ENCODE results near the gene C3orf80. TPM values are rescaled to one million over a fixed set of nuclear protein-coding genes. Genes with fewer than 3 reads are reported as not detected.

Gene C3orf80
- total RNA-seq, 1 experiment from 2014 or later = 0.33 TPM

DNA sequence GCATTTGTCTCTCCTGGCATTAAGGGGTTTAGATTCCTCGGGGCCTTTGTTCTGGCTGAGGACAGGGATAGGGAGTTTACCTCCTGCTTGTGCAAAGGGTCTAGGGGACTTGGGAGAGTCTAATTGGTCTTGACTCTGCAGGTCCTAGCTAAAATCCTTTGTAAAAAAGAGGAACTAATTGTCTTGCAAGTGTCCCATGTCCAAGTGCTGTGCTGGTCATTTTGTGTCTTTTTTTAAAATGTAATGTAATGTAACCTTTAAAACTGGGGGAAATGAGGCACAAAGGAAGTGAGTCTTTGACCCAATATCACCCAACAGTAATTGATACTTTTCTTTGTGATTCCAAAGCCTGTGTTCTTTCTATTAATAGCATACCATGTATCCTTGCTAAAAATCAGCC, 14.9 kb upstream of the C3orf80 start:
- Histone ChIP-seq H3K4me2 (ENCODE audit: low read length) (no peak overlapping the region), H2AFZ (ENCODE audit: low read length) (no peak overlapping the region), H3K9me3 (ENCODE audit: low read length) (no peaks in the 10 kb centered on the region), H3K79me2 (ENCODE audit: low read length) (no peaks in the 10 kb centered on the region), H3K9ac (ENCODE audit: low read length) (no peak overlapping the region), H3K36me3 (ENCODE audit: low read depth, low read length) (no peaks in the 10 kb centered on the region), H3K27me3 (ENCODE audit: low read length) (peaks cover 15% of the 10 kb centered on the region; the same call in 1 of the 2 replicates), H3K4me3 (ENCODE audit: low read length) (no peak overlapping the region), H3K4me1 (ENCODE audit: insufficient read depth, low read length) (no peaks in the 10 kb centered on the region), H3K9me2 (replicated peaks; ENCODE audit: low read length) (no peaks in the 10 kb centered on the region), H3F3A (ENCODE audit: low read length, unreplicated experiment) (no peaks in the 10 kb centered on the region), H3K27ac (ENCODE audit: low read length) (no peak overlapping the region), H4K20me1 (ENCODE audit: low read length) (no peaks in the 10 kb centered on the region)
- ChIA-PET CTCF (interaction anchor here (0.6 to 0.7 kb wide), 2 partner anchors 47 to 546 kb away, joined by 4 to 6 read pairs; no protein-coding TSS in a partner anchor), POLR2A (ENCODE audit: unreplicated experiment) (no interaction called here)
- intact Hi-C loops (cut with micrococcal nuclease) = no loop called here
- ATAC-seq (no peak), DNase-seq (no peak)
- TF ChIP-seq EZH2 (IDR thresholded peaks at IDR 0.05; ENCODE audit: low read length, unreplicated experiment) = no peak
- no peak for TF ChIP-seq EZH2phosphoT487 (IDR thresholded peaks at IDR 0.05; ENCODE audit: borderline replicate concordance, low read length)
- TF ChIP-seq, protein P1, sequence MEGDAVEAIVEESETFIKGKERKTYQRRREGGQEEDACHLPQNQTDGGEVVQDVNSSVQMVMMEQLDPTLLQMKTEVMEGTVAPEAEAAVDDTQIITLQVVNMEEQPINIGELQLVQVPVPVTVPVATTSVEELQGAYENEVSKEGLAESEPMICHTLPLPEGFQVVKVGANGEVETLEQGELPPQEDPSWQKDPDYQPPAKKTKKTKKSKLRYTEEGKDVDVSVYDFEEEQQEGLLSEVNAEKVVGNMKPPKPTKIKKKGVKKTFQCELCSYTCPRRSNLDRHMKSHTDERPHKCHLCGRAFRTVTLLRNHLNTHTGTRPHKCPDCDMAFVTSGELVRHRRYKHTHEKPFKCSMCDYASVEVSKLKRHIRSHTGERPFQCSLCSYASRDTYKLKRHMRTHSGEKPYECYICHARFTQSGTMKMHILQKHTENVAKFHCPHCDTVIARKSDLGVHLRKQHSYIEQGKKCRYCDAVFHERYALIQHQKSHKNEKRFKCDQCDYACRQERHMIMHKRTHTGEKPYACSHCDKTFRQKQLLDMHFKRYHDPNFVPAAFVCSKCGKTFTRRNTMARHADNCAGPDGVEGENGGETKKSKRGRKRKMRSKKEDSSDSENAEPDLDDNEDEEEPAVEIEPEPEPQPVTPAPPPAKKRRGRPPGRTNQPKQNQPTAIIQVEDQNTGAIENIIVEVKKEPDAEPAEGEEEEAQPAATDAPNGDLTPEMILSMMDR (conservative IDR thresholded peaks at IDR 0.05; ENCODE audit: low read depth, low read length) = no peak
- no TSS peak for BruUV-seq (replicated peaks)

DNA sequence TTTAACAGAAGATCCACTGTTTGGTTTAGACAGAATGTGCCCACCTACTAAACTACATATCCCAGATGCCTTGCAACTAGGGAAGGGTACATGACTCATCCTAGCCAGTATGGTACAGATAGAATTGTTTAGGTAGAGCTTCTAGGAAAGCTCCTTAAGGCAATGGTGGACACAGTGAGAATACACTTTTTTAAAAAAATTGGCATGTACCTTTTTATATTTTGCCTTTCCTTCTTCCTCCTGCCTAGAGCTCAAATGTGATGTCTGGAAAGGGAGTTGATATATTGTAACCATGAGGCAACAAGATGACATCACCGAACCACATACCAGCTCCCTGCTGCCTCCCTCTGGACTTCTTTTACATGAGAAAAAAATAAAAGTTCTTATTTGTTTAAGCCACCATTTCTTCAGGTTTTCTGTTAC, 14.4 kb upstream of the C3orf80 start:
- Histone ChIP-seq H3K36me3 (ENCODE audit: low read depth, low read length) (no peaks in the 10 kb centered on the region), H3K9me3 (ENCODE audit: low read length) (no peaks in the 10 kb centered on the region), H3K4me1 (ENCODE audit: insufficient read depth, low read length) (no peaks in the 10 kb centered on the region), H3K4me3 (ENCODE audit: low read length) (no peak overlapping the region), H3K27me3 (ENCODE audit: low read length) (peaks cover 15% of the 10 kb centered on the region; the same call in 1 of the 2 replicates), H3K27ac (ENCODE audit: low read length) (no peak overlapping the region), H3K79me2 (ENCODE audit: low read length) (no peaks in the 10 kb centered on the region), H2AFZ (ENCODE audit: low read length) (no peak overlapping the region), H3F3A (ENCODE audit: low read length, unreplicated experiment) (no peaks in the 10 kb centered on the region), H3K9me2 (replicated peaks; ENCODE audit: low read length) (no peaks in the 10 kb centered on the region), H4K20me1 (ENCODE audit: low read length) (no peaks in the 10 kb centered on the region), H3K9ac (ENCODE audit: low read length) (no peak overlapping the region), H3K4me2 (ENCODE audit: low read length) (no peak overlapping the region)
- no peak for TF ChIP-seq EZH2 (IDR thresholded peaks at IDR 0.05; ENCODE audit: low read length, unreplicated experiment)
- TF ChIP-seq EZH2phosphoT487 (IDR thresholded peaks at IDR 0.05; ENCODE audit: borderline replicate concordance, low read length) = no peak
- TF ChIP-seq, protein P1 (conservative IDR thresholded peaks at IDR 0.05; ENCODE audit: low read depth, low read length) = peak; percentile 57
- ATAC-seq (peak; percentile 49), DNase-seq (peak; percentile 54)
- CTCF ChIA-PET = interaction anchor here (0.6 to 0.7 kb wide), 2 partner anchors 48 to 546 kb away, joined by 4 to 6 read pairs; no protein-coding TSS in a partner anchor
- POLR2A ChIA-PET (ENCODE audit: unreplicated experiment) = no interaction called here
- intact Hi-C loops (cut with micrococcal nuclease) = no loop called here
- no TSS peak for BruUV-seq (replicated peaks)

DNA sequence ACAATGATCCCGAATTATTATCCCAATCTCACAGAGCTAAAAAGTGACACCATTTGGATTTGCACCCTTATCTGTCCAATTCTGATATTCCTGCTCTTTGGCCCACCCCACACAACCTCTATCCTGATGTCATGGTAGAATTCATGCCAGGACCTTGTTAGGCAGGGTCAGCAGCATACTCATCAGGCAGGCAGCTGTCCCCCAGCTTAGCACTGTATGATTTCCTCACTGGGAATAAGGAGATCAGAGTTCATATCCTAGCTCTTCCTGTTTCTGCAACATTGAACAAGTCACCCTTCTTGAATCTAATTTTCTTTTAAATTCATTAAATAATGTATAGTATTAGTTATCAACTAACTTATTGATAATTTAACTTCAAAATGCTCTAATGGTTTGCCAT, 12.0 kb upstream of the C3orf80 start:
- intact Hi-C loops (cut with micrococcal nuclease) = no loop called here

More for the DNA sequence above, 12.0 kb upstream of the C3orf80 start:
- Histone ChIP-seq H3K4me2 (ENCODE audit: low read length) (no peak overlapping the region), H2AFZ (ENCODE audit: low read length) (no peak overlapping the region), H3K27ac (ENCODE audit: low read length) (no peak overlapping the region), H3K4me1 (ENCODE audit: insufficient read depth, low read length) (no peaks in the 10 kb centered on the region), H3K36me3 (ENCODE audit: low read depth, low read length) (no peaks in the 10 kb centered on the region), H3K27me3 (ENCODE audit: low read length) (peaks cover 14% of the 10 kb centered on the region), H3K9me3 (ENCODE audit: low read length) (no peaks in the 10 kb centered on the region), H3F3A (ENCODE audit: low read length, unreplicated experiment) (no peaks in the 10 kb centered on the region), H4K20me1 (ENCODE audit: low read length) (no peaks in the 10 kb centered on the region), H3K79me2 (ENCODE audit: low read length) (no peaks in the 10 kb centered on the region), H3K9me2 (replicated peaks; ENCODE audit: low read length) (no peaks in the 10 kb centered on the region), H3K4me3 (ENCODE audit: low read length) (no peak overlapping the region), H3K9ac (ENCODE audit: low read length) (no peak overlapping the region)
- no peak for TF ChIP-seq EZH2phosphoT487 (IDR thresholded peaks at IDR 0.05; ENCODE audit: borderline replicate concordance, low read length)
- TF ChIP-seq, protein P1 (conservative IDR thresholded peaks at IDR 0.05; ENCODE audit: low read depth, low read length) = no peak
- no peak for TF ChIP-seq EZH2 (IDR thresholded peaks at IDR 0.05; ENCODE audit: low read length, unreplicated experiment)
- ChIA-PET CTCF (no interaction called here), POLR2A (ENCODE audit: unreplicated experiment) (no interaction called here)
- DNase-seq (no peak), ATAC-seq (no peak)
- BruUV-seq (replicated peaks) = no TSS peak
